Stimulated activated CD4-positive, alpha-beta T cell treated with anti-CD3 and anti-CD28 coated beads, Interleukin-4, amount 100 ng/mL, for 24 hours (primary cell): ENCODE results near the gene LYST.
A peak's percentile ranks its signal among the peaks of the same experiment; 100 is the strongest.
"Not testable (repeated sequence)": the region's sequence is repeated elsewhere in the genome, so short reads cannot be mapped to it uniquely, and the experiment has no call there.

ENCODE experiments used
- DNase-seq: peaks from one replicate; pipeline ENCODE4 v3.0.0-alpha.2; 2020

LYST gene

GRCh38 chr1:235650341-235651169, 216.2 kb downstream of the LYST start:
- no peak for DNase-seq

- DNase-seq: no peak
Measured at GRCh38 chr1:235649368-235650163, 217.1 kb downstream of the LYST start, which contains the start of gene GNG4. Gene GNG4 (minus strand): TSS chr1:235649784. CDS start chr1:235583838, 65,946 bp downstream.

GRCh38 chr1:235648954-235649367, 217.7 kb downstream of the LYST start:
- peak; percentile 60 for DNase-seq

- DNase-seq: no peak
Measured at GRCh38 chr1:235648407-235648907, 218.2 kb downstream of the LYST start.

GRCh38 chr1:235647537-235647936, 219.2 kb downstream of the LYST start:
- DNase-seq: not testable (repeated sequence)

GRCh38 chr1:235646463-235646862, 220.2 kb downstream of the LYST start:
- no peak for DNase-seq

- DNase-seq: no peak
Measured at GRCh38 chr1:235644693-235645305, 221.9 kb downstream of the LYST start.

GRCh38 chr1:235643837-235644692, 222.6 kb downstream of the LYST start:
- DNase-seq: no peak

GRCh38 chr1:235642943-235643371, 223.7 kb downstream of the LYST start:
- no peak for DNase-seq

- DNase-seq: peak; percentile 72
Measured at GRCh38 chr1:235642011-235642942, 224.4 kb downstream of the LYST start.

- DNase-seq: no peak
Measured at GRCh38 chr1:235640580-235640979, 226.1 kb downstream of the LYST start.

- DNase-seq: no peak
Measured at GRCh38 chr1:235639226-235640205, 227.2 kb downstream of the LYST start.

GRCh38 chr1:235638612-235639011, 228.1 kb downstream of the LYST start:
- not testable (repeated sequence) for DNase-seq

- DNase-seq: no peak
Measured at GRCh38 chr1:235637756-235638534, 228.8 kb downstream of the LYST start.

GRCh38 chr1:235635938-235636662, 230.6 kb downstream of the LYST start:
- DNase-seq: no peak

- DNase-seq: no peak
Measured at GRCh38 chr1:235632506-235633401, 234.0 kb downstream of the LYST start.

- no peak for DNase-seq
Measured at GRCh38 chr1:235631816-235632215, 234.9 kb downstream of the LYST start.
